Stimulated activated CD8-positive, alpha-beta memory T cell treated with anti-CD3 and anti-CD28 coated beads, Interleukin-12 subunit alpha, Interleukin-12 subunit beta, amount 100 ng/mL, for 4 hours (primary cell): Measurements from ENCODE around the gene CD99L2.

Experiments used
- DNase-seq: peaks from one replicate; pipeline ENCODE4 v3.0.0-alpha.2; 2020; ENCODE audit warnings: low read depth

CD99L2 gene

GRCh38 chrX:150762258-150763165 is 136.0 kb downstream of the CD99L2 start:
- DNase-seq, result no peak

- DNase-seq, result no peak
Measured at GRCh38 chrX:150761819-150762216, 136.7 kb downstream of the CD99L2 start.

- no peak for DNase-seq
Measured at GRCh38 chrX:150761176-150761818, 137.2 kb downstream of the CD99L2 start.

GRCh38 chrX:150759568-150760416 is 138.7 kb downstream of the CD99L2 start:
- no peak for DNase-seq

GRCh38 chrX:150757371-150757770 is 141.1 kb downstream of the CD99L2 start:
- no peak for DNase-seq

- no peak for DNase-seq
Measured at GRCh38 chrX:150753968-150754367, 144.5 kb downstream of the CD99L2 start.

- DNase-seq, result no peak
Measured at GRCh38 chrX:150753357-150753756, 145.1 kb downstream of the CD99L2 start.

GRCh38 chrX:150752124-150752523 is 146.3 kb downstream of the CD99L2 start:
- DNase-seq, result no peak

- DNase-seq, result no peak
Measured at GRCh38 chrX:150736475-150736874, 162.0 kb downstream of the CD99L2 start.

GRCh38 chrX:150731795-150732194 is 166.7 kb downstream of the CD99L2 start:
- DNase-seq, result no peak

- no peak for DNase-seq
Measured at GRCh38 chrX:150730719-150731118, 167.7 kb downstream of the CD99L2 start.

- no peak for DNase-seq
Measured at GRCh38 chrX:150729956-150730355, 168.5 kb downstream of the CD99L2 start.

- DNase-seq, result no peak
Measured at GRCh38 chrX:150719621-150720020, 178.8 kb downstream of the CD99L2 start.
